Mammary epithelial cell (primary cell): ENCODE data around the gene SMYD3.

ENCODE experiments used
- EZH2 ChIP-seq: IDR thresholded peaks from 2 replicates; pipeline ENCODE4 v1.6.1; 2012; ENCODE audit warnings: low read length, inconsistent platforms, borderline replicate concordance
- TF ChIP-seq, protein P1 (sequence below), 2 donors: IDR thresholded peaks in 1 of 2; conservative IDR thresholded peaks in 1 of 2; 2 replicates each; pipeline ENCODE4 v1.5.1; 2011 to 2012; ENCODE audit warnings: inconsistent platforms in 2 of 2, low read length in 2 of 2, mild to moderate bottlenecking in 2 of 2, control low read depth in 1 of 2, low read depth in 1 of 2; ENCODE audit not compliant: insufficient read depth in 1 of 2; ENCODE audit errors: extremely low read depth in 1 of 2

DNA sequence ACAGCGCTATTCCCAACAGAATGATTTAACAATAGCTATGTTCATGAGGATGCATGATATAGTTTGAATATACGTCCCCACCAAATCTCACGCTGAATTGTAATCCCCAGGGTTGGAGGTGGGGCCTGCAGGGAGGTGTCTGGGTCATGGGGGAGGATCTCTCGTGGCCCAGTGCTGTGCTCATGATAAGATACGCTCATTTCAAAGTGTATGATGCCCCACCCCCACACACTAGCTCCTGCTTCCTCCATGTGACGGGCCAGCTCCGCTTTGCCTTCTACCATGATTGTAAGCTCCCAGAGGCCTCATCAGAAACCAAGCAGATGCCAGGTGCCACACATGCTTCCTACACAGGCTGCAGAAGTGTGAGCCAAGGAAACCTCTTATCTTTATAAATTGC is 93.6 kb downstream of the SMYD3 start:
- TF ChIP-seq, protein P1, sequence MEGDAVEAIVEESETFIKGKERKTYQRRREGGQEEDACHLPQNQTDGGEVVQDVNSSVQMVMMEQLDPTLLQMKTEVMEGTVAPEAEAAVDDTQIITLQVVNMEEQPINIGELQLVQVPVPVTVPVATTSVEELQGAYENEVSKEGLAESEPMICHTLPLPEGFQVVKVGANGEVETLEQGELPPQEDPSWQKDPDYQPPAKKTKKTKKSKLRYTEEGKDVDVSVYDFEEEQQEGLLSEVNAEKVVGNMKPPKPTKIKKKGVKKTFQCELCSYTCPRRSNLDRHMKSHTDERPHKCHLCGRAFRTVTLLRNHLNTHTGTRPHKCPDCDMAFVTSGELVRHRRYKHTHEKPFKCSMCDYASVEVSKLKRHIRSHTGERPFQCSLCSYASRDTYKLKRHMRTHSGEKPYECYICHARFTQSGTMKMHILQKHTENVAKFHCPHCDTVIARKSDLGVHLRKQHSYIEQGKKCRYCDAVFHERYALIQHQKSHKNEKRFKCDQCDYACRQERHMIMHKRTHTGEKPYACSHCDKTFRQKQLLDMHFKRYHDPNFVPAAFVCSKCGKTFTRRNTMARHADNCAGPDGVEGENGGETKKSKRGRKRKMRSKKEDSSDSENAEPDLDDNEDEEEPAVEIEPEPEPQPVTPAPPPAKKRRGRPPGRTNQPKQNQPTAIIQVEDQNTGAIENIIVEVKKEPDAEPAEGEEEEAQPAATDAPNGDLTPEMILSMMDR (conservative IDR thresholded peaks at IDR 0.05 in 1 of 2, IDR thresholded peaks at IDR 0.05 in 1 of 2; ENCODE audit: extremely low read depth in 1 of 2, insufficient read depth in 1 of 2, low read depth in 1 of 2, low read length in 2 of 2): no peak
- TF ChIP-seq EZH2: no peak
